ENCODE measurements around the gene SYNM. TPM values are rescaled to one million over a fixed set of nuclear protein-coding genes. Genes with fewer than 3 reads are reported as not detected.

SYNM gene
- total RNA-seq, 2 experiments from 2014 or later, result 0.12 to 0.14 TPM

DNA sequence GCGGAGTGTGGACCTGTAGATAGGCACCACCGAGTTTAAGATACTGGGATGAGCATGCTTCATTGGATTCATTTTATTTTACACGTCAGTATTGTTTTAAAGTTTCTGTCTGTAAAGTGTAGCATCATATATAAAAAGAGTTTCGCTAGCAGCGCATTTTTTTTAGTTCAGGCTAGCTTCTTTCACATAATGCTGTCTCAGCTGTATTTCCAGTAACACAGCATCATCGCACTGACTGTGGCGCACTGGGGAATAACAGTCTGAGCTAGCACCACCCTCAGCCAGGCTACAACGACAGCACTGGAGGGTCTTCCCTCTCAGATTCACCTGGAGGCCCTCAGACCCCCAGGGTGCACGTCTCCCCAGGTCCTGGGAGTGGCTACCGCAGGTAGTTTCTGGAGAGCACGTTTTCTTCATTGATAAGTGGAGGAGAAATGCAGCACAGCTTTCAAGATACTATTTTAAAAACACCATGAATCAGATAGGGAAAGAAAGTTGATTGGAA lies 29.5 kb downstream of the SYNM start:
- H3K4me1 Mint-ChIP-seq, result no peaks in the 10 kb centered on the region
- H3K27ac Mint-ChIP-seq, result no peak overlapping the region
- DNase-seq, result no peak
- no peak overlapping the region for H3K4me3 Mint-ChIP-seq
- no peaks in the 10 kb centered on the region for H3K27me3 Mint-ChIP-seq
- no peaks in the 10 kb centered on the region for H3K9me3 Mint-ChIP-seq
- H3K36me3 Mint-ChIP-seq, result no peaks in the 10 kb centered on the region

DNA sequence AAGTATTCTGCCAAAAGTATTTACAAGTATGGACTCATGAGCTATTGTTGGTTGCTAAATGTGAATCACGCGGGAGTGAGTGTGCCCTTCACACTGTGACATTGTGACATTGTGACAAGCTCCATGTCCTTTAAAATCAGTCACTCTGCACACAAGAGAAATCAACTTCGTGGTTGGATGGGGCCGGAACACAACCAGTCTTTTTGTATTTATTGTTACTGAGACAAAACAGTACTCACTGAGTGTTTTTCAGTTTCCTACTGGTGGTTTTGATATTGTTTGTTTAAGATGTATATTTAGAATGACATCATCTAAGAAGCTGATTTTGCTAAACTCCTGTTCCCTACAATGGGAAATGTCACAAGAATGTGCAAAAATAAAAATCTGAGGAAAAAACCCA lies 30.3 kb downstream of the SYNM start:
- Mint-ChIP-seq H3K27me3 (no peaks in the 10 kb centered on the region), H3K4me3 (no peak overlapping the region), H3K9me3 (no peaks in the 10 kb centered on the region), H3K4me1 (no peaks in the 10 kb centered on the region), H3K36me3 (no peaks in the 10 kb centered on the region), H3K27ac (no peak overlapping the region)
- DNase-seq, result no peak

DNA sequence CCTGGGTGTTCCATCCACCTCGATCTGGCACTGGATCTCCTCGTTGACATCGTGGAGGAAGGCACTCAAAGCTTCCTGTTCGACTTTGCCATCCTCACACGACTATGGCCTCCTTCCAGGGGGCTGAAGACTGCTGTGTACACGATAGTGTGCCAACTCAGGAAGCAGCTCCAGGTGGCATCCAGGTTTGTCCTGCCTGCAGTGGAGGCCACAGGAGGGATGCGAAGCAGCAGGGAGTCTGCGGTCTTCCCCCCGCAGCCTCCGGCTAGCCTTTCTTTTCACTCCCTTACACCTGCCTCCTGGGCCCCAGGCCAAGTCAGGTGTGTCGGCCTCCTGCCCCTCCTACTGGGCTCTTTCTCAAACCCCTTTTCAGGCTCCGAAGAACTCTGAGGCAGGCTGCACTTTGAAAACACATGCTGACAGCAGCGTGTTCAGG lies 32.2 kb downstream of the SYNM start:
- Mint-ChIP-seq H3K9me3 (no peaks in the 10 kb centered on the region), H3K27me3 (no peaks in the 10 kb centered on the region), H3K4me1 (no peaks in the 10 kb centered on the region), H3K4me3 (no peak overlapping the region), H3K36me3 (no peaks in the 10 kb centered on the region), H3K27ac (no peak overlapping the region)
- no peak for DNase-seq

DNA sequence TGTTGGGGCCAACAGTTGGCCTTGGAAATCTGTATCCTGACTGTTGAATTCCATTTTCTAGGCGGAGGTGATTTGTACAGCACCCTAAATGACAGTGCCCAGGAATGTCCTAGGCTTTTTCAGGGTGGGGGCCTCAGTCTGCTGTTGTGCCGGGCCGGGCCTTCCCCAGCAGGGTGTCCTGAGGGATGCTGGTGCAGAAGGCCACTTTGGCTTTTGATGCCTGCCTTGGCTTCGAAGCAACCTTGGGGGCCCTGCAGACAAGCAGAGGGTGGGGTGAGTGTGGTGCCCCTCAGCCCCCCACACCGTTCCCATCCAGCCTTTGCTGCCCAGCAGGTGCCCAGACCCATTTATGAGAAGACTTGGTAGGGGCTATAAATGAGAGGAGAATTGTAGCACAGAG lies 33.0 kb downstream of the SYNM start:
- H3K9me3 Mint-ChIP-seq, result no peaks in the 10 kb centered on the region
- H3K27ac Mint-ChIP-seq, result no peak overlapping the region
- H3K4me3 Mint-ChIP-seq, result no peak overlapping the region
- no peaks in the 10 kb centered on the region for H3K4me1 Mint-ChIP-seq
- no peaks in the 10 kb centered on the region for H3K27me3 Mint-ChIP-seq
- no peak for DNase-seq
- no peaks in the 10 kb centered on the region for H3K36me3 Mint-ChIP-seq

DNA sequence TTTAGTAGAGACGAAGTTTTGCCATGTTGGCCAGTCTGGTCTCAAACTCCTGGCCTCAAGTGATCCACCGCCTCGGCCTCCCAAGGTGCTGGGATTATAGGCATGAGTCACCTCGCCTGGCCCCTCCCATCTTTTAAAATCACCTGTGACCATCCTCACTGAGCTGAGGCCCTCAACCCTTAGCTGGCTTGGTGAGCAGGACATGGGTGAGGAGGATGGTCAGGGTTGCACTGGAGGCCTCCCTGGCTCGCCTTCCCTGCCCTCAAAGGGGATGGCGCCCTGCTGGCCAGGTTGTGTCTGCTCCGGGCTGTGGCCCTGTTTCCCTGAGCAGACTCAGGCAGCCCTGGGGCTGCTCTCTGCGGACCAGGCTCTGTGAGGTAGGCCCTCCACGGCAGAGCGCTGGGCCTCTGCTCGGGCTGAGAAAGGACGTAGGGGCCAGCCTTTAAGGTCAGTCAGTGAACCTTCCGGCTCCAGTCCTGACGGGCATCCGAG lies 33.7 kb downstream of the SYNM start:
- Mint-ChIP-seq H3K4me1 (no peaks in the 10 kb centered on the region), H3K36me3 (no peaks in the 10 kb centered on the region), H3K27ac (no peak overlapping the region), H3K4me3 (no peak overlapping the region), H3K9me3 (no peaks in the 10 kb centered on the region), H3K27me3 (no peaks in the 10 kb centered on the region)
- no peak for DNase-seq

DNA sequence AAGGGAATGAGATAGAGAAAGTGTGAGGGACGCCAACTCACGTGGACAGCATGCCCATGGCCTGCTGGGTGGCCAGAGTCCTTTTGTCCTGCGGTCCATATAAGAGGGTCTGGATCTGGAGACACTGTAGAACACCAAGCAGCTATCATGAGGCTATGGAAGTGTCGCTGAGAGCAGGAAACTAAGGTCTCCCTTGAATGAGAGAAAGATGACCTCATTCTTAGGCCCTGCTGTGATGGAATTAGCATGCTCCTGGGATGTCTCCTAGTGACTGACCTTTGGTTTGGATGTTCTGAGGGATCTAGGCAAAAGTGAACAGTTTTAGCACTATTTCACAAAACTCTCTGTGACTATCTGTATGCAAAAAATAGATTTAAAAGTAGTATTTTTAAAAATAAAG lies 34.4 kb downstream of the SYNM start:
- no peaks in the 10 kb centered on the region for H3K9me3 Mint-ChIP-seq
- no peak for DNase-seq
- no peak overlapping the region for H3K4me3 Mint-ChIP-seq
- no peaks in the 10 kb centered on the region for H3K36me3 Mint-ChIP-seq
- H3K27me3 Mint-ChIP-seq, result no peaks in the 10 kb centered on the region
- no peaks in the 10 kb centered on the region for H3K4me1 Mint-ChIP-seq
- H3K27ac Mint-ChIP-seq, result no peak overlapping the region

DNA sequence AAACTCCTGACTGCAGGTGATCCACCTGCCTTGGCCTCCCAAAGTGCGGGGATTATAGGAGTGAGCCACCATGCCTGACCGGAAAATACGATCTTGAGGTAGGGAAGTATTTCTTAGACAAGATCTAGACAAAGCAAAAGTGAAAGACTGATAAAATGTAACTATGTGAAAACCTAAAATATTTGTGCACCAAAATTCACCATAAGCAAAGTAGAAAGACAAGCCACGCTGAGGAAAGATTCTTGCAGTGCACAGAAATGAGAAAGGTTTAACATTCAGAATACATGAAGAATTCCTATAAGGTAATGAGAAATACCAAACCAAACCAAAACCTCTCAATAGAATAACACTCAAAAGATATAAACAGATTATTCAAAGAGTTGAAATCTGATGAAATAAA lies 35.7 kb downstream of the SYNM start:
- no peaks in the 10 kb centered on the region for H3K9me3 Mint-ChIP-seq
- no peaks in the 10 kb centered on the region for H3K27me3 Mint-ChIP-seq
- no peaks in the 10 kb centered on the region for H3K36me3 Mint-ChIP-seq
- no peaks in the 10 kb centered on the region for H3K4me1 Mint-ChIP-seq
- H3K27ac Mint-ChIP-seq, result no peak overlapping the region
- no peak overlapping the region for H3K4me3 Mint-ChIP-seq
- no peak for DNase-seq

DNA sequence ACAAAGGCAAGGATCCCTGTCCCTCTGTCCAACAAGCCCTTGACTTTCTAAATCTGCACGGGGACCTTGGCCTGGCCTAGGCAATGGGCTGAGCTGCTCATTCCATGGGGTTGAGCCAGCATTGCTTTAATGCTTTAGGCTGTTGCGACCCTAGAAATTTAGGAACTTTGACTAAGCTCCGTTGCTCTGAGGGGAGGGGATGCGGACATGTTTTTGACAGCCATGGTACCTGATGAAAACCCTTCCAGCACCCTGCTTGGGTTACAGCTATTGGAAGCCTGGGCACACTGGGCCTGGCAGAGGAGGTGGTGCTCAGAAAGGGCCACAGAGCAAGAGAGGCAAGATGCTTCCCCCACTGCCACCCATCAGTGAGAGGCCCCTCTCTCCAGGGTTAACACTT lies 37.1 kb downstream of the SYNM start:
- Mint-ChIP-seq H3K9me3 (no peaks in the 10 kb centered on the region), H3K4me1 (no peaks in the 10 kb centered on the region), H3K4me3 (no peak overlapping the region), H3K27ac (no peak overlapping the region), H3K36me3 (no peaks in the 10 kb centered on the region), H3K27me3 (no peaks in the 10 kb centered on the region)
- DNase-seq, result no peak

DNA sequence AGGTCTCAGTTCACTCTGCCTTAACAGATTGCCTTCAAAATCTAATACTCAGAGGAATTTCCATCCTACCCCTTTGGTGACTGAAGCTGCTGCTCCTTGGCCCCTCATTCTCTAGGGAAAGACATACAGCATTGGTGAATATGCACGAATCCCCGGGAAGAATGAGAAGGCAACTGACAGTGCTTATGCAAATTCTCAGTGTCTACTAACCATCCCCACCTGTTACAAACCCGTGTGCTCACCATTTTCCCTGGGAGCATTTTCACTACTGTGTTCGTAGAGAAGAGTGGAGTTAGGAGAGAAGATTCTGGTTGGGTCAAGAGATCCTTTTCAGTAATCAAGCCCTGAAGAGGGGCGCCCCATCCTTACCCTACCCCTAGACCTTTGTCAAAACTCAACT lies 37.7 kb downstream of the SYNM start:
- Mint-ChIP-seq H3K36me3 (no peaks in the 10 kb centered on the region), H3K9me3 (no peaks in the 10 kb centered on the region), H3K27ac (no peak overlapping the region), H3K4me3 (no peak overlapping the region), H3K4me1 (no peaks in the 10 kb centered on the region), H3K27me3 (no peaks in the 10 kb centered on the region)
- no peak for DNase-seq

DNA sequence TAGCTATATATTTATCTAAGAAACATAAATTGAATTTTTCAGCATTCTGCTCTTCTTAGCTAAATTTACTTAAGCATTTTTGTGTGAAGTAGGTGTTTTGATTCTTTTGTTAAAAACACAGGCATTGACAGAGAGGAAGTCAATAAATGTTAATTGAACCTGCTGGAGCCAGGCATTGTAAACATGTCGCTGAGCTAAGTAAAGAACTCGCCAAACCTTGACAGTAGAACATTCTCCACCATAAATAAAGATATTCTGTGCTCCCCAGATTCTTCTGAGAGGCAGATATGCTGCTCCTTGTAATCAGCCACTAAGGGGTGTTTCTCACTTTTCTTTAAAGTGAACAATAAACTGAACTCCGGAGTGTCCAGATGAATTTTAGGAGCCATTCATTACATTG lies 38.4 kb downstream of the SYNM start:
- Mint-ChIP-seq H3K27ac (no peak overlapping the region), H3K9me3 (no peaks in the 10 kb centered on the region), H3K27me3 (no peaks in the 10 kb centered on the region), H3K4me3 (no peak overlapping the region), H3K36me3 (no peaks in the 10 kb centered on the region), H3K4me1 (no peaks in the 10 kb centered on the region)
- no peak for DNase-seq

DNA sequence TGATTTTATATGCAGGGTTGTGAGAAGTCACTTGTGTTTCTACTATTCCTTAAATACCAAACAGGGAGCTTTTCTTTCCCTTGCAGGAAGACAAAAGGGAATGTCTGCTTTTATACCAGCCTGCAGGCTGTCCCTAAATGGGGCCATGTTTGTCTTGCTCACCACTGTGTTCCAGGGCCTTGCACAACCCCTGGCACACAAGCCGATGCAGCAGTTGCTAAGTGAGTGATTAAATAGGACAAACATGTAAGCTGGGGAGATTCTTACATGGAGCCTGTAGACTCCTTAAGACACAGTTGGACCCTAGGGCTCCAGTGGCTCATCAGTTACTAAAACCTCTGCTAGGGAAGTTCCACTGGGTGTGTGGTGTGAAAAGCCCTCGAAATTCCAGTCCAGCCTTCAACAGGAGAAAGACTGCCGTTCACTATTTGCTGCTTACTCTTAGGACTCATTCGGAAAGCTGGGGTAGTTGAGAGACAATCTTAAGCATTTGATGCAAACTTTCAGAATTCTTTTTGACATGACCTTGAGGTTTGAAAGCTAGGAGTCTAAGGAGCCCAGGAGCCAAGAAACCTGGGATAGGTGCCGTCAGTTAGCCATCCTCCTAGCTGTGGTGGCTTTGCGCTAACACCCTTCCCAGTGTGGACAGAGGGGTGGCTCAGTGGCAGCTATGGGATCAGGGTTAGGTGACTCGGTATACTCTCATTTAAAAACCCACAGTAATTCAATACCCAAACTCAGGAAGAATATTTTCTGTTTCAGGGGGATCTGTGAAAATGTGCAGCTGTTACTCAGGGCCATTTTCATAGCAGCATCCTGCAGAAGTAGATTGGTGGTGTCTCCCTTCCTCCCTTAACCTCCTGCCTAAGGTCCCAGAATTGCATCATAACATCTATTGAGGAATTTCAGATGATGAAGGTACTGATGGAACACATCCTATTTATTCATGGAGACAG lies 39.1 kb downstream of the SYNM start:
- Mint-ChIP-seq H3K27ac (no peak overlapping the region), H3K36me3 (no peaks in the 10 kb centered on the region), H3K4me1 (no peaks in the 10 kb centered on the region)

DNA sequence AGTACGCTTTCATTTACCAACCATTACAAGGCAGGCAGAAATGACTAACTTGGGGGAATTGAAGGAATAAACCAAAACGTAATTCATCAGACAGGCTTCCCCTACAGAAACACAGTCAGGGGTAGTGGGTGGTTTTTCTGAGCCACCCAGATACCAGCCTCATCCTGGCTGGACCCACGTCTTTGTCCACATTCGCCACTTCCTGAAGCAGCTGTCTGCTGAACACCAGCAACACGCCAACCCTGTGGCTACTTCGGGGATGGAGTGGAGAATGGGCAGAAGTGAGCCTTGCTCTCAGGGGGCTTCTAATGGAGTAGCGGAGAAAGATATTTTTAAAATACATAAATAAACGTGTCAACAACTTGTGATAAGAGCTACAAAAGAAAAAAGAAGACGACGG lies 40.1 kb downstream of the SYNM start:
- no peaks in the 10 kb centered on the region for H3K27me3 Mint-ChIP-seq

More for the DNA sequence above, 39.1 kb downstream of the SYNM start:
- DNase-seq, result no peak
- Mint-ChIP-seq H3K27me3 (no peaks in the 10 kb centered on the region), H3K9me3 (no peaks in the 10 kb centered on the region), H3K4me3 (no peak overlapping the region)

DNA sequence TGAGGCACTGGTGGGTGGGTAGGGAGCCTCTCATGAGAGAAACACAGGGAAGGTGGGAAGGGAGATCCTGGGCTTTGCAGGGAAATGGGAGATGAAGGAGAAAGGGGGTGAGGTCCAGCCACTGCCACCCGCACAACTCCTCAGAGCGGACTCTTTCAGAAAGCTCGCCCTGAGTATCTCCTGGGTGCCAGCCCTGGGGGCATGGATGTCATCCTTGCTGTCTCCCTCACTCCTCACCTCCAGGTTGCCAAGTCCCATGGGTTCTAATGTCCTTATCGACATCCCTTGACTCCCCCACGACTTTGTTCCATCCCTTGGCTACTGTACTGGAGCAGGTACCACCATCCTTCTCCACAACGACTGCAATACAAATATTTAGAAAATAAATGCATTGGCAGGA lies 40.9 kb downstream of the SYNM start:
- H3K4me3 Mint-ChIP-seq, result no peak overlapping the region
- DNase-seq, result no peak
- H3K4me1 Mint-ChIP-seq, result no peaks in the 10 kb centered on the region
- no peaks in the 10 kb centered on the region for H3K36me3 Mint-ChIP-seq
- no peaks in the 10 kb centered on the region for H3K27me3 Mint-ChIP-seq
- no peak overlapping the region for H3K27ac Mint-ChIP-seq
- no peaks in the 10 kb centered on the region for H3K9me3 Mint-ChIP-seq

More for the DNA sequence above, 40.1 kb downstream of the SYNM start:
- Mint-ChIP-seq H3K36me3 (no peaks in the 10 kb centered on the region), H3K9me3 (no peaks in the 10 kb centered on the region), H3K4me3 (no peak overlapping the region), H3K4me1 (no peaks in the 10 kb centered on the region), H3K27ac (no peak overlapping the region)
- DNase-seq, result no peak

DNA sequence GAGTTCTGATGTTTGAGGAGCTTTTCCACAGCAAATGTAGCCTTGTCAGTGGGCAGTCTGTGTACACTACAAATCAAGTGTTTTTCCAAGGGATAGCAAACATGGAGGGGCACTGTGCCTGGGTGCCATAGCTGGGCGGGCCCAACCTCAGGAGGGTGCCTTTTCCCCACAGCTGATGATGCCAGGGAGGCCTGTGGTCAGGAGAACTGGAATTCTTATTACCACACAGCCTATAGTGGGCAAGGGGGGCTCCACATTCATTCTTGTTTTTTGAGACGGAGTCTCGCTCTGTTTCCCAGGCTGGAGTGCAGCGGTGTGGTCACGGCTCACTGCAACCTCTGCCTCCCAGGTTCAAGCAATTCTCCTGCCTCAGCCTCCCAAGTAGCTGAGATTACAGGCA lies 41.8 kb downstream of the SYNM start:
- no peaks in the 10 kb centered on the region for H3K4me1 Mint-ChIP-seq
- H3K9me3 Mint-ChIP-seq, result no peaks in the 10 kb centered on the region
- H3K4me3 Mint-ChIP-seq, result no peak overlapping the region
- no peak for DNase-seq
- no peak overlapping the region for H3K27ac Mint-ChIP-seq
- H3K27me3 Mint-ChIP-seq, result no peaks in the 10 kb centered on the region
- H3K36me3 Mint-ChIP-seq, result no peaks in the 10 kb centered on the region

DNA sequence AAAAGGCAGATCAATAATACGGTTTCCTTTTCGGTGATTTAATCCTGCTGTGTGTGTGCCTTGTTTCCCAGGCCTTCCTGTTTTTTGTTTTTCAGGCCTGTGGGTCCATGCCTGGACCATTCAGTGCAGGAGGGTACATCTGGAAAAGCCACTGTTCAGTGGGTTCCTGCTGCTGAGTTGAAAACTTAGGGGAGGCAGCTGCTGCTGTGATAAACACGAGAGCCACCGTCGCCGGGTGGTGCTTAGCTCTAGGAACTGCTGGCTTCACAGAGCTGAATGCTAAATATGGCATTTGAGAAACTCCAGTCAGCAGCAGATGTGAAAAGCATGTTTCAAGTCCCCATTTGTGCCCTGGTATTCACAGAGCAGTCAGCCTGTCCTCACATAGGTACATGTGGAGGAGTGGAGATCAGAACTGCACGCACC lies 44.0 kb downstream of the SYNM start:
- Mint-ChIP-seq H3K36me3 (no peaks in the 10 kb centered on the region), H3K4me3 (no peak overlapping the region), H3K27me3 (no peaks in the 10 kb centered on the region), H3K27ac (no peak overlapping the region), H3K9me3 (no peaks in the 10 kb centered on the region), H3K4me1 (no peaks in the 10 kb centered on the region)
- DNase-seq, result no peak

DNA sequence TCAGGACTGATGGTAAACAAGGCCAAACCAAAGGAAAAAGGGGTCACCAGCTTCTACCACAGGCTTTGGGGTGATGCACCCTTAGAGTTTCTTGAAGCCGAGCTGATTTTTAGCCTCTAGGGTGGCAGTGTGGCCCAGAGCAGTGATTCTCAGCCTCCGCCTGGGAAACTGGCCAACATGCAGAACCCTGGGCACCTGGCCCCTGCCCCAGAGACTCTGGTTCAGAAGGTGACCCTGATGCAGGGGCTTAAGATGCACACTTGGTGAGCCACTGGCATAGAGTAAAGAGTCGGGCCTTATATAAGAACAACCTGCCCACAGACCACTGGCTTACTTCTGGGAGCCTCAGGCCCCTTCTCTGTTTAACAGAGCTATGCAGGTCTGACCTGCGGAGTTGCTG lies 44.5 kb downstream of the SYNM start:
- H3K27ac Mint-ChIP-seq, result no peak overlapping the region
- H3K27me3 Mint-ChIP-seq, result no peaks in the 10 kb centered on the region
- DNase-seq, result no peak
- H3K9me3 Mint-ChIP-seq, result no peaks in the 10 kb centered on the region
- no peaks in the 10 kb centered on the region for H3K4me1 Mint-ChIP-seq
- H3K36me3 Mint-ChIP-seq, result no peaks in the 10 kb centered on the region
- H3K4me3 Mint-ChIP-seq, result no peak overlapping the region

Data from activated naive CD8-positive, alpha-beta T cell treated with anti-CD3 and anti-CD28 coated beads for 36 hours (primary cell).